Gastroesophageal sphincter (tissue), 3 donors: ENCODE measurements around the gene NANS.

Source experiments
- CTCF ChIP-seq, 4 experiments: fragments of 200-600 bp in 2 of 4; fragments of 450-650 bp in 2 of 4; sonication (generic) in 1 of 4; IDR thresholded peaks; one replicate each; pipeline ENCODE4 v1.5.1; 2017 to 2019; ENCODE audit warnings: antibody characterized with exemption in 4 of 4, mild to moderate bottlenecking in 2 of 4, moderate library complexity in 2 of 4
- EP300 ChIP-seq: sonication (generic); formaldehyde crosslinking; IDR thresholded peaks from one replicate; pipeline ENCODE4 v1.6.1; 2017; ENCODE audit warnings: antibody characterized with exemption, mild to moderate bottlenecking
- POLR2A ChIP-seq, 2 donors: fragments of 450-650 bp; IDR thresholded peaks; one replicate each; pipeline ENCODE4 v1.6.1; 2017; ENCODE audit warnings: antibody characterized with exemption in 2 of 2, mild to moderate bottlenecking in 2 of 2, moderate library complexity in 1 of 2
- POLR2AphosphoS5 ChIP-seq: sonication (generic); formaldehyde crosslinking; IDR thresholded peaks from one replicate; pipeline ENCODE4 v1.6.1; 2017; ENCODE audit warnings: antibody characterized with exemption

- TF ChIP-seq POLR2AphosphoS5 (no peak), CTCF (IDR thresholded peaks at IDR 0.05) (no peak), EP300 (no peak), POLR2A (IDR thresholded peaks at IDR 0.05) (no peak)
These were observed 44.9 kb downstream of the NANS start for GRCh38 chr9:98101416-98101815.
